Central memory CD8-positive, alpha-beta T cell (primary cell): ENCODE results near the gene MAFF.

Experiments
- ATAC-seq: fragments of 150-1000 bp; cut with Tn5 transposase; replicated peaks from 2 replicates; pipeline ENCODE4 v1.10.0; 2022; ENCODE audit warnings: mild to moderate bottlenecking, moderate FRiP score, moderate number of reproducible peaks; ENCODE audit not compliant: poor library complexity, severe bottlenecking; ENCODE audit errors: extremely low read depth
- DNase-seq, 2 donors: peaks; one replicate each; pipeline ENCODE4 v3.0.0; 2021; ENCODE audit warnings: low spot score in 2 of 2
- H3K27ac Mint-ChIP-seq: one replicate; pipeline ENCODE4 v1.8.0; 2022; ENCODE audit warnings: low read depth, mild to moderate bottlenecking, moderate library complexity, mixed read lengths
- H3K27me3 Mint-ChIP-seq: one replicate; pipeline ENCODE4 v1.8.0; 2022; ENCODE audit warnings: mixed read lengths
- H3K36me3 Mint-ChIP-seq: one replicate; pipeline ENCODE4 v1.8.0; 2022; ENCODE audit warnings: mild to moderate bottlenecking, moderate library complexity, mixed read lengths; ENCODE audit not compliant: insufficient read depth
- H3K4me1 Mint-ChIP-seq: one replicate; pipeline ENCODE4 v1.8.0; 2022; ENCODE audit warnings: mixed read lengths
- H3K4me3 Mint-ChIP-seq: one replicate; pipeline ENCODE4 v1.8.0; 2022; ENCODE audit warnings: mild to moderate bottlenecking, moderate library complexity, mixed read lengths
- H3K9me3 Mint-ChIP-seq: one replicate; pipeline ENCODE4 v1.8.0; 2022; ENCODE audit warnings: mixed read lengths

MAFF gene

DNA sequence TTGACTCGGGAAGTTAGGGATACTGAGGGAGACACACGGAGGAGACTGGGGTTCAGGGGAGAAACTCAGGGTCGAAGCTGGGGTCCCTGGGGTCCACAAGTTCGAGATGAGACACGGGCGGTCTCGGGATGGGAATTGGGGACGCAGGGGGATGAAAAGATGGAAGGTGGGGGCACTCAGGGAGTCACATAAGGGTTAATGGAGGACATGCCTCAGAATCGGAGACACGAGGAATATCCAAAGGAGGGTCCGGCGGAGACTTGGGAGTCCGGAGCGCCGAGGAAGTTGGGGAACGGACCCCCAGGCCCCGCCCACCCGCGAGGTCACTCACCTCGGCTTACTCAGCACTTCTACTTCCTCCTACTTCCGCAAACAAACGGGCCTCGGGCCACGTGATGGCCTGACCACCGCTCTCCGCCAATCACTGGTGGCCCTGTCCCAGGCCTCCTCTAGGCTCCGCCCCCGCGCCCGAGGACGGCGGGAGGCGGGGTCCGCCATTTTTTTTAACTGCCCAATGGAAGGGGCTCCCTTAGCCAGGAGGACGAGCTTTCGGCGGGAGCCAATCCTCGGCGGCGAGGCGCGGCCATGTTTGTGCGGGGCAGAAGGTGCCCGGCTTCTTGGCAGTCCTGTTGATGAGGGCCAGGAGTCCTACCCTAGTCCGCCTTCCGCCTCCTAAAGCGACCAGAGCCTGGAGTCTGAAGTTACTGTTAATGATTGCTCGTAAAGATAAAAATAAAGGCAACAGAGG lies 20.2 kb upstream of the MAFF start, which contains the start of gene PLA2G6:
Gene PLA2G6, minus strand, starts transcription at position 378 of the 748 bp plus-strand sequence. CDS start 12,404 bp downstream, outside the sequence.
- H3K4me1 Mint-ChIP-seq: peaks cover 39% of the 10 kb centered on the region
- peaks cover 12% of the 10 kb centered on the region for H3K36me3 Mint-ChIP-seq
- H3K4me3 Mint-ChIP-seq: peak within 1 kb of the TSS; percentile 90
- peak; percentile 81 for ATAC-seq
- peak within 1 kb of the TSS; percentile 92 for H3K27ac Mint-ChIP-seq
- no peaks in the 10 kb centered on the region for H3K9me3 Mint-ChIP-seq
- no peaks in the 10 kb centered on the region for H3K27me3 Mint-ChIP-seq
- peak; percentile 94 to 95 for DNase-seq

DNA sequence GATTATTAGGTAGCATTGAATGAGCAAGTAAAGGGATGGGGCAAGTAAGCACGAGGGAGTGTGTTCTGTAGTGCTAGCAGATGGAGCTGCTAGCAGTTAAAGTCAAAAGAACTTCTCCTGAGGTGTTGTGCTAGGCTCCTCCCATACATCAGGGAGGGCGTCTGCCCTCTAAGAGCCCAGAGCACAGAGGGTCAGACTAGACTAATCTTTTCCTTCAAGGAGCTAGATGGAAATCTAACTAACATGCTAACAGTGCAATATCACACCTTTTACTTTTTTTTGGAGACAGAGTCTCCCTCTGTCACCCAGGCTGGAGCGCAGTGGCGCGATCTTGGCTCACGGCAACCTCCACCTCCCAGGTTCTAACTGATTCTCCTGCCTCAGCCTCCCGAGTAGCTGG lies 17.0 kb upstream of the MAFF start:
- Mint-ChIP-seq H3K9me3 (no peaks in the 10 kb centered on the region), H3K4me3 (no peak overlapping the region), H3K36me3 (peaks cover 10% of the 10 kb centered on the region), H3K27ac (no peak overlapping the region), H3K27me3 (no peaks in the 10 kb centered on the region), H3K4me1 (peaks cover 23% of the 10 kb centered on the region)
- ATAC-seq: no peak
- DNase-seq: no peak

- DNase-seq (no peak), ATAC-seq (no peak)
- H3K27ac Mint-ChIP-seq: no peak overlapping the region
- H3K4me1 Mint-ChIP-seq: peaks cover 6% of the 10 kb centered on the region
- peaks cover 5% of the 10 kb centered on the region for H3K27me3 Mint-ChIP-seq
- H3K9me3 Mint-ChIP-seq: no peaks in the 10 kb centered on the region
- H3K36me3 Mint-ChIP-seq: peaks cover 4% of the 10 kb centered on the region
- no peak overlapping the region for H3K4me3 Mint-ChIP-seq
Measured at GRCh38 chr22:38186429-38186828, 15.4 kb upstream of the MAFF start.

DNA sequence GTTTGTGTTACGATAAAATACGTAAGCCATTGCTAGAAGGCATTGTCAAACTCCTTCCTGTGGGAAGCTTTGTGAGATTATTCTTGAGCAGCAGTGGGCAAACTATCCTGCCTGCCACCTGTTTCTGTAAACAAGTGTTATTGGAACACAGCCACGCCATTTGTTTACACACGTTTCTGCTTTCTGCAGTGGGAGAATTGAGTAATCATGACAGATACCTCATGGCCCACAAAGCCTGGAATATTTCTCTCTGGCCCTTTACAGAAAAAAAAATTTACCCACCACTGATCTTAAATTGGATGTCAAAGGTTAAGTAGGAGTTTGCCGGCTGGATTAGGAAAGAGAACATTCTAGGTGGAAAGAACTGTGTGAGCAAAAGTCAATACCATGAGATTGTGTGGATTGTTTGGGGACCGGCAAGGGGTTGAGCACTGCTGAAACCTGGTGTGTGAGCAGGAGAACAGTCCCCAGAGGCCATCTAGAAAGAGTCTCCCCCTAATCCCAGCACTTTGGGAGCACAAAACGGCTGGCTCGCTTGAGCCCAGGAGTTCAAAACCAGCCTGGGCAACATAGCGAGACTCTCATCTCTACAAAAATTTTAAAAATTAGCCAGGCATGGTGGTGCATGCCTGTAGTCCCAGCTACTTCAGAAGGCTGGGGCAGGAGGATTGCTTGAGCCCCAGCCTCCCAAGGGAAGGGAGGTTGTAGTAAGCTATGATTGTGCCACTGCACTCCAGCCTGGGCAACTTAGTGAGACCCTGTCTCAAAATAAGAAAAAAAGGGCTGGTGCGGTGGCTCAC lies 14.2 kb upstream of the MAFF start:
- Mint-ChIP-seq H3K27ac (no peak overlapping the region), H3K36me3 (peaks cover 3% of the 10 kb centered on the region), H3K9me3 (no peaks in the 10 kb centered on the region), H3K4me3 (no peak overlapping the region), H3K27me3 (peaks cover 11% of the 10 kb centered on the region), H3K4me1 (no peaks in the 10 kb centered on the region)
- DNase-seq (no peak), ATAC-seq (no peak)

GRCh38 chr22:38189104-38189503 lies 12.7 kb upstream of the MAFF start:
- DNase-seq: no peak
- H3K4me3 Mint-ChIP-seq: no peak overlapping the region
- H3K9me3 Mint-ChIP-seq: no peaks in the 10 kb centered on the region
- peaks cover under 1% of the 10 kb centered on the region for H3K4me1 Mint-ChIP-seq
- H3K27me3 Mint-ChIP-seq: peaks cover 17% of the 10 kb centered on the region
- ATAC-seq: no peak
- H3K36me3 Mint-ChIP-seq: peaks cover 3% of the 10 kb centered on the region
- H3K27ac Mint-ChIP-seq: no peak overlapping the region

- H3K4me3 Mint-ChIP-seq: no peak overlapping the region
- peaks cover 6% of the 10 kb centered on the region for H3K4me1 Mint-ChIP-seq
- H3K36me3 Mint-ChIP-seq: peaks cover 3% of the 10 kb centered on the region
- H3K27me3 Mint-ChIP-seq: peaks cover 21% of the 10 kb centered on the region
- no peak overlapping the region for H3K27ac Mint-ChIP-seq
- no peaks in the 10 kb centered on the region for H3K9me3 Mint-ChIP-seq
- ATAC-seq (no peak), DNase-seq (no peak)
Measured at GRCh38 chr22:38190581-38190980, 11.2 kb upstream of the MAFF start.

- no peak overlapping the region for H3K27ac Mint-ChIP-seq
- no peak for DNase-seq
- ATAC-seq: no peak
- H3K4me1 Mint-ChIP-seq: peaks cover 6% of the 10 kb centered on the region
- H3K4me3 Mint-ChIP-seq: no peak overlapping the region
- peaks cover 3% of the 10 kb centered on the region for H3K36me3 Mint-ChIP-seq
- peaks cover 21% of the 10 kb centered on the region for H3K27me3 Mint-ChIP-seq
- no peaks in the 10 kb centered on the region for H3K9me3 Mint-ChIP-seq
Measured at GRCh38 chr22:38191055-38191454, 10.7 kb upstream of the MAFF start.

DNA sequence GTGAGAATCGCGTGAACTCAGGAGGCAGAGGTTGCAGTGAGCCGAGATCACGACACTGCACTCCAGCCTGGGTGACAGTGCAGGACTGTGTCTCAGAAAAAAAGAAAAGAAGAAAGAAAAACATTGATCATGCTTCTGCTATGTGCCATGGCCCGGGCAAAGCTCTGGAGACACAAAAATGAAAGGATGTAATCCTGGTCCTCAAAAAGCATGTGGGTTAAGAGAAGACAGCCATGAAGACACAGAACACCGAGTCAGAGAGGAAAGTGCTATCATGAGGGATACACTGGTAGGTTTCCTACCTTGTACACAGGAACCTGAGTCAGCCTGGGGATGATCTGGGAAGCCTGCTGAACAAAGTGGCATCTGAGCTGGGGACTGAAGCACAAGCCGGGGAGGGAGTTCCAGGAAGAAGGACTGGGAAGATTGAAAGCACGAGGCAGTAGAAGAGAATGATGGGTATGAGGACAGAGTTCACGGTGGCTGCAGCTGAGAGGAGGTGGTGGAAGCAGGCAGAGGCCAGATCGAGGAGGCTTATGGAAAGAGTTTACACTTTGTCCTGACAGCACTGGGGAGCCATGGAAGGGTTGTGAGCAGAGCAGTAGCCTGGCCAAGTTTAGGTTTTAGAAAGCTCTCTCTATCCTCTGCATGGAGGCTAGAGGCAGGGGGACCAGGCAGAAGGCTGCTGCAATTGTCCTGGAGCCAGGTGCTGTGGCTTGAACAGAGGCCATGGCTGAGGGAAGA lies 9.9 kb upstream of the MAFF start:
- Mint-ChIP-seq H3K4me3 (no peak overlapping the region), H3K9me3 (no peaks in the 10 kb centered on the region), H3K27ac (peak overlapping the region; percentile 16), H3K27me3 (peaks cover 21% of the 10 kb centered on the region), H3K4me1 (peaks cover 6% of the 10 kb centered on the region), H3K36me3 (peaks cover 3% of the 10 kb centered on the region)
- ATAC-seq (no peak), DNase-seq (no peak)

DNA sequence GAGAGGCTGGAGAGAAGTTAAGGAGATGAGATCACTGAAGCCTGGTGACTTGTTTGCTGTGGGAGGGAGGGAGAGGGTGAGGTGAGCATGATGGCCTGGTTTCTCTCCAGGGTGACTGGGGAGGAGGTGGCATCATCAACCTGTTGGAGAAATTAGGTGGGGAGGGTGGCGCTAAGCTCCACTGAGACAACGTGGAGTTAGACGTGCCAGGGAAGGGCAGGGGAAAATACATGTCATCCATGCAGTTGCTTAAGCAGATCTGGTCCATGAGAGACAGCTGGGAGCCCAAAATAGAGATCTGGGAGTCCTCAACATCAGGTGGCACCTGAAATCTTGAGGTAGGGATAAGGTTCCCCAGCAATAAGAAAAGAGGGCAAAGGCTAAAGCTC lies 9.3 kb upstream of the MAFF start:
- Mint-ChIP-seq H3K4me1 (peaks cover 6% of the 10 kb centered on the region), H3K9me3 (no peaks in the 10 kb centered on the region), H3K36me3 (peaks cover 3% of the 10 kb centered on the region), H3K27ac (peak overlapping the region; percentile 16), H3K4me3 (no peak overlapping the region), H3K27me3 (peaks cover 21% of the 10 kb centered on the region)
- ATAC-seq: no peak
- DNase-seq: no peak

GRCh38 chr22:38193580-38193979 lies 8.2 kb upstream of the MAFF start:
- Mint-ChIP-seq H3K9me3 (no peaks in the 10 kb centered on the region), H3K36me3 (peaks cover 1% of the 10 kb centered on the region), H3K4me1 (peaks cover 6% of the 10 kb centered on the region), H3K27me3 (peaks cover 21% of the 10 kb centered on the region), H3K4me3 (no peak overlapping the region), H3K27ac (no peak overlapping the region)
- DNase-seq (no peak), ATAC-seq (no peak)

DNA sequence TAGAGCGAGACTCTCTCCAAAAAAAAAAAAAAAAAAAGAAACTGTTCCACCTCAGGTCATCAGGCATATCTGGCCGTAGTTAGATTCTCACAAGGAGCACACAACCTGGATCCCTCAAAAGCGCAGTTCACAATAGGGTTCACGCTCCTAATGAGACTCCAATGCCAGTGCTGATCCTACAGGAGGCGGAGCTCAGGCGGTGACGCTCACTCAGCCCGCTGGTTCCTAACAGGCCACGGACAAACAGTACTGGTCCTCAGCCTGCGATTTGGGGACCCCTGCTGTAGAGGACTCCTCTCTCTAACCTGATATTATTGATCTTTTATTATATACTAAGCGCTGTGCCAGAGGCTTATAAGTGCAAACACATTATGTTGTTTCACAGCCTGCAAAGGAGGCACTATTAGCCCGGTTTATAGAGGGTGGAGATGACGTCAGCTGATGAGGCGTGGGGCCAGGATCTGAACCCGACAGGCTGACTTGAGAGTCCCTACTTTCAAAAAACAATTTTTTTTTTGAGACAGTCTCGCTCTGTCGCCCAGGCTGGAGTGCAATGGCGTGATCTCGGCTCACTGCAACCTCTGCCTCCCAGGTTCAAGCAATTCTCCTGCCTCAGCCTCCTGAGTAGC lies 4.9 kb upstream of the MAFF start:
- no peaks in the 10 kb centered on the region for H3K9me3 Mint-ChIP-seq
- no peak for ATAC-seq
- peaks cover 18% of the 10 kb centered on the region for H3K4me1 Mint-ChIP-seq
- no peak for DNase-seq
- H3K4me3 Mint-ChIP-seq: no peak overlapping the region
- peaks cover 11% of the 10 kb centered on the region for H3K27me3 Mint-ChIP-seq
- H3K27ac Mint-ChIP-seq: no peak overlapping the region
- H3K36me3 Mint-ChIP-seq: peaks cover 6% of the 10 kb centered on the region

- DNase-seq (no peak), ATAC-seq (no peak)
- Mint-ChIP-seq H3K27me3 (no peaks in the 10 kb centered on the region), H3K4me3 (no peak overlapping the region), H3K9me3 (no peaks in the 10 kb centered on the region), H3K27ac (peak overlapping the region; percentile 97), H3K4me1 (peaks cover 28% of the 10 kb centered on the region), H3K36me3 (peaks cover 12% of the 10 kb centered on the region)
Measured at GRCh38 chr22:38199826-38200559, 1.8 kb upstream of the MAFF start.
